ENCODE results near the gene CCBE1.

- TF ChIP-seq GATA2 (IDR thresholded peaks at IDR 0.05; ENCODE audit: low read depth, low read length) (no peak), GATA3 (IDR thresholded peaks at IDR 0.05; ENCODE audit: low read depth, low read length) (no peak)
Measured at GRCh38 chr18:59547581-59548182, 149.5 kb downstream of the CCBE1 start.
